AG04450 (cell line): ENCODE measurements around the gene GNL3L. TPM values are rescaled to one million over a fixed set of nuclear protein-coding genes. Genes with fewer than 3 reads are reported as not detected.
"Not testable (repeated sequence)": the region's sequence is repeated elsewhere in the genome, so short reads cannot be mapped to it uniquely, and the experiment has no call there.

Experiments used
- CTCF ChIA-PET: fragments of 300-600, 350-600 bp; formaldehyde crosslinking; extraction: SDS; loops from one replicate; lab custom pipeline; 2022; ENCODE audit warnings: antibody characterized with exemption, inconsistent platforms; lab: Charles Lee
- POLR2A ChIA-PET: fragments of 350-600 bp; formaldehyde crosslinking; extraction: SDS; loops from one replicate; lab custom pipeline; 2021; ENCODE audit warnings: antibody characterized with exemption, inconsistent platforms; lab: Yijun Ruan, JAX
- DNase-seq: peaks from one replicate; pipeline ENCODE4 v3.0.0-alpha.2; 2011; ENCODE audit warnings: low read depth, low spot score
- H3K27ac ChIP-seq: one replicate; pipeline ENCODE4 v1.5.1; 2012; ENCODE audit warnings: low read depth, low read length, control low read depth
- H3K27me3 ChIP-seq: one replicate; pipeline ENCODE4 v1.6.0; 2012; ENCODE audit warnings: low read length; ENCODE audit not compliant: control insufficient read depth, insufficient read depth
- H3K4me3 ChIP-seq: 2 replicates; pipeline ENCODE4 v1.5.1; 2011; ENCODE audit warnings: mild to moderate bottlenecking, low read depth, low read length, control low read depth
- H3K9me3 ChIP-seq: 2 replicates; pipeline ENCODE4 v1.5.1; 2012; ENCODE audit warnings: low read length; ENCODE audit not compliant: control insufficient read depth, insufficient read depth
- CTCF ChIP-seq: IDR thresholded peaks from 2 replicates; pipeline ENCODE4 v1.5.1; 2011; ENCODE audit warnings: low read depth, low read length, control low read depth, inconsistent platforms
- polyA minus RNA-seq: library from RNA; depleted of rRNA, polyadenylated mRNA; stranded (reverse); fragments of >200 nt; gene quantifications from 2 replicates; pipeline ENCODE4 v1.2.3, GENCODE V29; 2011; rRNA and poly(A)+ RNA removed
- polyA plus RNA-seq: library from polyadenylated mRNA; depleted of rRNA; stranded (reverse); fragments of >200 nt; gene quantifications from 2 replicates; pipeline ENCODE4 v1.2.3, GENCODE V29; 2011; rRNA removed

The GNL3L gene
- polyA plus RNA-seq (25.6 and 26.4 TPM in 2 replicates), polyA minus RNA-seq (53.0 and 57.3 TPM in 2 replicates)

GRCh38 chrX:54529552-54530356, at the start of gene GNL3L:
Gene GNL3L, plus strand, starts transcription at chrX:54530219. Its CDS starts 2,348 bp downstream, at chrX:54532567.
- Histone ChIP-seq H3K27ac (peak within 1 kb of the TSS; percentile 77), H3K9me3 (no peaks in the 10 kb centered on the region), H3K27me3 (no peaks in the 10 kb centered on the region), H3K4me3 (peak within 1 kb of the TSS; percentile 83)
- peak; percentile 61 for DNase-seq
- ChIA-PET CTCF (no interaction called here), POLR2A (interaction anchor here (0.6 to 1.7 kb wide), 6 partner anchors 25 to 486 kb away, joined by 3 to 7 read pairs (median 4); partner anchors contain the start of gene TSR2)
- TF ChIP-seq CTCF: no peak

- CTCF ChIA-PET: interaction anchor here (0.5 to 0.7 kb wide), 7 partner anchors 8 to 64 kb away, joined by 3 to 6 read pairs (median 4); no protein-coding TSS in a partner anchor
- Histone ChIP-seq H3K27me3 (no peaks in the 10 kb centered on the region), H3K4me3 (no peak overlapping the region), H3K9me3 (no peaks in the 10 kb centered on the region), H3K27ac (peak overlapping the region; percentile 70)
- DNase-seq: no peak
- TF ChIP-seq CTCF: no peak
- POLR2A ChIA-PET: interaction anchor here (0.6 kb wide), 1 partner anchor 157 kb away, joined by 3 read pairs; no protein-coding TSS in a partner anchor
Observed at GRCh38 chrX:54482839-54483593, 47.0 kb upstream of the GNL3L start.

GRCh38 chrX:54483946-54484345, 46.1 kb upstream of the GNL3L start:
- Histone ChIP-seq H3K27me3 (no peaks in the 10 kb centered on the region), H3K9me3 (no peaks in the 10 kb centered on the region), H3K27ac (no peak overlapping the region), H3K4me3 (no peak overlapping the region)
- POLR2A ChIA-PET: no interaction called here
- DNase-seq: no peak
- TF ChIP-seq CTCF: no peak
- CTCF ChIA-PET: no interaction called here

- no peaks in the 10 kb centered on the region for H3K27me3 ChIP-seq
- no peak for TF ChIP-seq CTCF
- no peak for DNase-seq
- POLR2A ChIA-PET: interaction anchor here (0.7 kb wide), 1 partner anchor 9 kb away, joined by 3 read pairs; no protein-coding TSS in a partner anchor
- H3K4me3 ChIP-seq: no peak overlapping the region
- H3K27ac ChIP-seq: no peak overlapping the region
- no peaks in the 10 kb centered on the region for H3K9me3 ChIP-seq
- CTCF ChIA-PET: no interaction called here
Observed at GRCh38 chrX:54484666-54485065, 45.4 kb upstream of the GNL3L start.

- POLR2A ChIA-PET, H3K27me3 ChIP-seq, H3K4me3 ChIP-seq, H3K27ac ChIP-seq, CTCF ChIA-PET, H3K9me3 ChIP-seq, DNase-seq: not testable (repeated sequence)
Observed at GRCh38 chrX:54489819-54490218, 40.2 kb upstream of the GNL3L start.
